HG02981 (cell line): ENCODE results near the gene FBXO45.
"Not testable (repeated sequence)": the region's sequence is repeated elsewhere in the genome, so short reads cannot be mapped to it uniquely, and the experiment has no call there.

Source experiments
- ATAC-seq: cut with Tn5 transposase; IDR thresholded peaks from one replicate; pipeline ENCODE4 v1.9.1; 2021; ENCODE audit warnings: mild to moderate bottlenecking, moderate library complexity; ENCODE audit not compliant: unreplicated experiment

Gene FBXO45

GRCh38 chr3:196555295-196555694 lies 13.2 kb upstream of the FBXO45 start:
- ATAC-seq, result no peak

GRCh38 chr3:196557236-196557635 lies 11.2 kb upstream of the FBXO45 start:
- no peak for ATAC-seq

- no peak for ATAC-seq
Observed at GRCh38 chr3:196558476-196558875, 10.0 kb upstream of the FBXO45 start.

GRCh38 chr3:196559826-196560225 lies 8.6 kb upstream of the FBXO45 start:
- no peak for ATAC-seq

GRCh38 chr3:196563721-196564225 lies 4.7 kb upstream of the FBXO45 start:
- ATAC-seq, result no peak

GRCh38 chr3:196569003-196569516 lies 600 bp downstream of the FBXO45 start:
- ATAC-seq, result peak; percentile 34

- ATAC-seq, result not testable (repeated sequence)
Observed at GRCh38 chr3:196570332-196570731, 1.9 kb downstream of the FBXO45 start.

- ATAC-seq, result no peak
Observed at GRCh38 chr3:196572389-196572788, 3.9 kb downstream of the FBXO45 start.

- ATAC-seq, result no peak
Observed at GRCh38 chr3:196585044-196585757, 16.7 kb downstream of the FBXO45 start.

GRCh38 chr3:196590279-196590678 lies 21.8 kb downstream of the FBXO45 start:
- ATAC-seq, result no peak

- ATAC-seq, result no peak
Observed at GRCh38 chr3:196596355-196596754, 27.9 kb downstream of the FBXO45 start.

GRCh38 chr3:196597971-196598733 lies 29.7 kb downstream of the FBXO45 start:
- ATAC-seq, result not testable (repeated sequence)

- ATAC-seq, result no peak
Observed at GRCh38 chr3:196599734-196600128, 31.3 kb downstream of the FBXO45 start.

GRCh38 chr3:196600359-196600758 lies 31.9 kb downstream of the FBXO45 start:
- ATAC-seq, result no peak

- ATAC-seq, result no peak
Observed at GRCh38 chr3:196602673-196603072, 34.2 kb downstream of the FBXO45 start.

GRCh38 chr3:196603683-196604082 lies 35.2 kb downstream of the FBXO45 start:
- no peak for ATAC-seq

GRCh38 chr3:196604548-196604947 lies 36.1 kb downstream of the FBXO45 start:
- no peak for ATAC-seq

- ATAC-seq, result no peak
Observed at GRCh38 chr3:196608693-196609092, 40.2 kb downstream of the FBXO45 start.

GRCh38 chr3:196609343-196609775 lies 40.9 kb downstream of the FBXO45 start:
- ATAC-seq, result peak; percentile 86

GRCh38 chr3:196609805-196610515 lies 41.5 kb downstream of the FBXO45 start:
- no peak for ATAC-seq
